Measurements from ENCODE around the gene FITM1. TPM values are rescaled to one million over a fixed set of nuclear protein-coding genes. Genes with fewer than 3 reads are reported as not detected.

Gene FITM1
- total and polyA plus RNA-seq, 2 donors (not counting 3 experiments of a cell fraction or from before 2014, with no cell fraction given): 0.54 TPM; not detected in 1

DNA sequence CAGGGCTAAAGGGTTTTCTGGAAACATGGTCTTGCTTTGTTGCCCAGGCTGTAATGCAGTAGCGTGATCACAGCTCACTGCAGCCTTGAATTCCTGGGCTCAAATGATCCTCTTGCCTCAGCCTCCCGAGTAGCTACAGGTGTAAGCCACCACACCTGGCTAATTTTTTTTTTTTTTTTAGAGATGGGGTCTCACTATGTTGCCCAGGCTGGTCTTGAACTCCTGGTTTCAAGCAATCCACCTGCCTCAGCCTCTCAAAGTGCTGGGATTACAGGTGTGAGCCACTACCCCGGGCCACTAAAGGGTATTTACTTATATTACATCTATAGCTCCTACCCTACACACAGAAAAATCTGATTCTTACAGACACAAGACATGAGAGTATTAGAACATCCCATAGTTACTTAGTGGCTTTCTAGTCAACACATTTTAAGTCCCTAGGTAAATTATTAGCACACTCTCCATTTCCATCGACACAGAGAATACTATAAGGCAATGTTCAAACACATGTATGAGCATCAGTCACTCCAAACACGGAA lies 22.1 kb upstream of the FITM1 start:
- no peaks in the 10 kb centered on the region for H3K27me3 ChIP-seq (ENCODE audit: control insufficient read depth in 2 of 2, insufficient read depth in 2 of 2, low read length in 2 of 2)
- ChIA-PET POLR2A (interaction anchor here (0.7 to 1.1 kb wide), 3 partner anchors 13 to 134 kb away, joined by 3 to 7 read pairs (median 3); partner anchors contain the start of gene TINF2), CTCF (interaction anchor here (0.6 to 11.7 kb wide), 19 partner anchors 8 to 200 kb away, joined by 3 to 420 read pairs (median 5); partner anchors contain the start of genes CARMIL3, CIDEB, EMC9 and IPO4)
- peaks cover 18% of the 10 kb centered on the region for H3K4me1 ChIP-seq (ENCODE audit: control insufficient read depth, extremely low read depth, insufficient read depth, low read length)
- dilution Hi-C loops (cut with MboI; ENCODE audit: extremely low pct_ligation_motif_present, low sequenced_read_pairs) (no loop called here), intact Hi-C loops (cut with micrococcal nuclease) (loop anchor here (1.0 kb wide), 1 partner anchor 50 kb away; no protein-coding TSS in a partner anchor)
- H3K4me3 ChIP-seq (replicated peaks in 1 of 3; ENCODE audit: insufficient read depth in 1 of 3, low read depth in 1 of 3, low read length in 3 of 3): no peak overlapping the region
- H3K36me3 ChIP-seq (ENCODE audit: control insufficient read depth in 2 of 2, extremely low read depth in 1 of 2, insufficient read depth in 2 of 2, low read length in 2 of 2): no peaks in the 10 kb centered on the region
- BruUV-seq (replicated peaks): no TSS peak
- no peak overlapping the region for H3K4me2 ChIP-seq (ENCODE audit: insufficient read depth, low read length)
- H3K9ac ChIP-seq (replicated peaks; ENCODE audit: extremely low read depth, insufficient read depth, low read length): no peak overlapping the region
- FAIRE-seq (no peak), DNase-seq (ENCODE audit: low read depth, low spot score) (no peak)
- no peaks in the 10 kb centered on the region for H4K20me1 ChIP-seq (replicated peaks; ENCODE audit: control insufficient read depth, extremely low read depth, insufficient read depth, low read length)
- H2AFZ ChIP-seq (ENCODE audit: low read depth, low read length): peak overlapping the region; percentile 77
- TF ChIP-seq POLR2A (IDR thresholded peaks at IDR 0.05; ENCODE audit: low read depth, low read length) (no peak), FOS (IDR thresholded peaks at IDR 0.05; ENCODE audit: borderline replicate concordance, insufficient read depth, low read length) (no peak), POLR2AphosphoS5 (IDR thresholded peaks at IDR 0.05; ENCODE audit: insufficient read depth, low read depth, low read length) (no peak), MAX (IDR thresholded peaks at IDR 0.05; ENCODE audit: insufficient read depth, insufficient read length) (no peak), MYC (IDR thresholded peaks at IDR 0.05; ENCODE audit: low read depth, low read length) (no peak), EZH2 (IDR thresholded peaks at IDR 0.05; ENCODE audit: borderline replicate concordance, low read depth, low read length, severe bottlenecking) (no peak), JUN (IDR thresholded peaks at IDR 0.05; ENCODE audit: borderline replicate concordance, insufficient read depth, insufficient read length, low read depth) (no peak), GATA2 (IDR thresholded peaks at IDR 0.05; ENCODE audit: insufficient read depth, insufficient read length, low read depth, low read length) (no peak), CTCF (IDR thresholded peaks at IDR 0.05; ENCODE audit: extremely low read depth in 1 of 2, insufficient read depth in 1 of 2, low read depth in 1 of 2, low read length in 2 of 2) (no peak)
- no peak overlapping the region for H3K27ac ChIP-seq (ENCODE audit: insufficient read depth, low read depth, low read length)
- no peaks in the 10 kb centered on the region for H3K79me2 ChIP-seq (ENCODE audit: control insufficient read depth, insufficient read depth, low read length)
- no peaks in the 10 kb centered on the region for H3K9me3 ChIP-seq (replicated peaks; ENCODE audit: control insufficient read depth, insufficient read depth, low read length)
- no peaks in the 10 kb centered on the region for H3K9me1 ChIP-seq (replicated peaks; ENCODE audit: control insufficient read depth, extremely low read depth, insufficient read depth, low read length)
